Stimulated activated naive CD8-positive, alpha-beta T cell treated with anti-CD3 and anti-CD28 coated beads, Interleukin-15, Interleukin-2, amounts not matched to agents 100 ng/mL and 50 ng/mL, for 24 hours (primary cell): ENCODE results near the gene ELAC1.
"Not testable (repeated sequence)": the region's sequence is repeated elsewhere in the genome, so short reads cannot be mapped to it uniquely, and the experiment has no call there.

ENCODE experiments used
- H3K27ac Mint-ChIP-seq: one replicate; pipeline ENCODE4 v1.8.0; 2021; ENCODE audit warnings: mild to moderate bottlenecking, mixed read lengths
- H3K27me3 Mint-ChIP-seq: one replicate; pipeline ENCODE4 v1.8.0; 2021; ENCODE audit warnings: mixed read lengths
- H3K36me3 Mint-ChIP-seq: one replicate; pipeline ENCODE4 v1.8.0; 2021; ENCODE audit warnings: low read depth, mixed read lengths
- H3K4me1 Mint-ChIP-seq: one replicate; pipeline ENCODE4 v1.8.0; 2021; ENCODE audit warnings: low read depth, mixed read lengths
- H3K4me3 Mint-ChIP-seq: one replicate; pipeline ENCODE4 v1.8.0; 2021; ENCODE audit warnings: mild to moderate bottlenecking, mixed read lengths
- H3K9me3 Mint-ChIP-seq: one replicate; pipeline ENCODE4 v1.8.0; 2021; ENCODE audit warnings: mixed read lengths

ELAC1 gene

DNA sequence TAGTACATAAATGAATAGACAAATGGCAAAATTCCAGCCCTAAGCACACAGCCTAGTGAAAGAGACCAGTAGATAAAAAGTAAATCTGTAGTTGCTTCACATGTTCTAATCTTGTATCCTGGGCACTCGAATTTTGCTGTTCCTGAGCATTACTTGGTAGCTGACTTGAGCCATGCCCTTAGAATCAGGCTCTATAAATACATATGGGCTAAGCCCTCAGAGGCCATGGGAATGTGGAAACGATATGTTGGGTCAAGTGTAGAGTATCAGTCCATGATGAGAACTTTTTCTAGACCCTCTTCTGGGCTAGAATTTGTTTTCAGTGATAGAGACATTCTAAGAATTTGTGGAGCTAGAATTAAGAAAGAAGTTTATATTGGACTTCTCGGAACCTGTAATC lies 21.9 kb downstream of the ELAC1 start:
- Mint-ChIP-seq H3K36me3 (peaks cover 14% of the 10 kb centered on the region), H3K9me3 (no peaks in the 10 kb centered on the region), H3K27ac (no peak overlapping the region), H3K27me3 (no peaks in the 10 kb centered on the region), H3K4me3 (no peak overlapping the region), H3K4me1 (no peaks in the 10 kb centered on the region)

DNA sequence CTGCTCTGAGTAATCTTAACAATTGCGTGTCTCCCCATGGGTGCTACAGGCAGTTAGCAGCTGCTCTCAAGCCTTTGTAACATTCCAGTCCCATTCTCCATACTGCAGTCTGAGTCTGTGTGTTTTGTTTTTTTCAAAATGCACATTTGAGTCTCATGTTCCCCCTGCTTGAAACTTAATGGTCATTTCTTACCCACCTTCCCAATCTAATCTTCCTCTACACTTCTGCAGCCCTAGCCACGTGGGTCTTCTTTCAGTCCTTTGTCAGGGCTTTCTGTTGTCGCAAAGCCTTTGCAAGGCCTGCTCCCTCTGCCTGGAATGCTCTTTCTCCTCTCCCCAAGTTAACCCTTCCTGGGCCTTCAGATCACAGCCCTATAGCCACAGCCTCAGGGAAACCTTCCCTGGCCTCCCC lies 24.5 kb downstream of the ELAC1 start:
- no peaks in the 10 kb centered on the region for H3K27me3 Mint-ChIP-seq
- no peaks in the 10 kb centered on the region for H3K36me3 Mint-ChIP-seq
- no peak overlapping the region for H3K27ac Mint-ChIP-seq
- no peaks in the 10 kb centered on the region for H3K9me3 Mint-ChIP-seq
- no peaks in the 10 kb centered on the region for H3K4me1 Mint-ChIP-seq
- H3K4me3 Mint-ChIP-seq: no peak overlapping the region

DNA sequence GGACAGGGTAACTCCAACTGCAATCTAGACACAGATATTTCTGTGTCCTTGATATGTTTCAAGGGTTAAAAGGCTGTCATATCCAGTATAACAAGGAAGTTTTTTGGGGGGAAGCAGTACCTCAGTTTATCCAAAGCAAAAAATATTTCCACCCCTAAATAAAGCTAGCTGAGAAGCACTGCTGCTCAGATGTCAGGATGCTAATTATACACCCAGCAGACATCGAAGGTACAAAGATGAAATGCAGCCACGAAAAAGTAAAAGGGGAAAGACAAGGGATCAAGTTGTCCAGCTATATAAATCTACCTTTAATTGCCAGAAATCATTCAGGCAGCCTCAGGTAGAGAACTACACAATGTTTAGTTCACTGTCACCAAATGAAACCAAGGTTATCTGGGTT lies 26.2 kb downstream of the ELAC1 start:
- Mint-ChIP-seq H3K27ac (no peak overlapping the region), H3K4me3 (no peak overlapping the region), H3K4me1 (no peaks in the 10 kb centered on the region), H3K9me3 (no peaks in the 10 kb centered on the region), H3K36me3 (no peaks in the 10 kb centered on the region), H3K27me3 (no peaks in the 10 kb centered on the region)

DNA sequence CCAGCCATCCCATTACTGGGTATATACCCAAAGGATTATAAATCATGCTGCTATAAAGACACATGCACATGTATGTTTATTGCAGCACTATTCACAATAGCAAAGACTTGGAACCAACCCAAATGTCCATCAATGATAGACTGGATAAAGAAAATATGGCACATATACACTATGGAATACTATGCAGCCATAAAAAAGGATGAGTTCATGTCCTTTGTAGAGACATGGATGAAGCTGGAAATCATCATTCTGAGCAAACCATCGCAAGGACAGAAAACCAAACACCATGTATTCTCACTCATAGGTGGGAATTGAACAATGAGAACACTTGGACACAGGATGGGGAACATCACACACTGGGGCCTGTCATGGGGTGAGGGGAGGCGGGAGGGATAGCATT lies 35.3 kb downstream of the ELAC1 start:
- not testable (repeated sequence) for H3K4me1 Mint-ChIP-seq, H3K4me3 Mint-ChIP-seq, H3K9me3 Mint-ChIP-seq, H3K36me3 Mint-ChIP-seq, H3K27me3 Mint-ChIP-seq, H3K27ac Mint-ChIP-seq

DNA sequence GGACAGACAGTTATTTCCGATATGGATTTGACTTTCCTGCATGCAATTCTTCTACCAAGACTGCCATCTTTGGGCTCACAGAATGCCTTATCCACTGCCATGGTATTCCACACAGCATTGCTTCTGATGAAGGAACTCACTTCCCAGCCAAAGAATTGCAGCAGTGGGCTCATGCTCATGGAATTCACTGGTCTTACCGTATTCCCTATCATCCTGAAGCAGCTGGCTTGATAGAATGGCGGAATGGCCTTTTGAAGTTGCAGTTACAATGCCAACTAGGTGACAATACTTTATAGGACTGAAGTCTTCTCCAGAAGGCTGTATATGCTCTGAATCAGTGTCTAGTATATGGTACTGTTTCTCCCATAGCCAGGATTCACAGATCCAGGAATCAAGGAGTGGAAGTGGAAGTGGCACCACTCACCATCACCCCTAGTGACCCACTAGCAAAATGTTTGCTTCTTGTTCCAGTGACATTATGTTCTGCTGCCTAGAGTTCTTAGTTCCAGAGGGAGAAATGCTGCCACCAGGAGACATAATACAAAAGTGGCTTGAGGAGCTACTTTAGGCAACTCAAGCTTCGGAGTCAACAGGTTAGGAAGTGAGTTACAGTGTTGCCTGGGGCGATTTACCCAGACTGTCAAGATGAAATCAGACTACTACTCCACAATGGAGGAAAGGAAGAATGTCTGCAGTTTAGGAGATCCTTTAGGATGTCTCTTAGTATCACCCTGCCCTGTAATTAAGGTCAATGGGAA lies 38.4 kb downstream of the ELAC1 start:
- Mint-ChIP-seq H3K4me3 (no peak overlapping the region), H3K27ac (no peak overlapping the region), H3K4me1 (no peaks in the 10 kb centered on the region)

DNA sequence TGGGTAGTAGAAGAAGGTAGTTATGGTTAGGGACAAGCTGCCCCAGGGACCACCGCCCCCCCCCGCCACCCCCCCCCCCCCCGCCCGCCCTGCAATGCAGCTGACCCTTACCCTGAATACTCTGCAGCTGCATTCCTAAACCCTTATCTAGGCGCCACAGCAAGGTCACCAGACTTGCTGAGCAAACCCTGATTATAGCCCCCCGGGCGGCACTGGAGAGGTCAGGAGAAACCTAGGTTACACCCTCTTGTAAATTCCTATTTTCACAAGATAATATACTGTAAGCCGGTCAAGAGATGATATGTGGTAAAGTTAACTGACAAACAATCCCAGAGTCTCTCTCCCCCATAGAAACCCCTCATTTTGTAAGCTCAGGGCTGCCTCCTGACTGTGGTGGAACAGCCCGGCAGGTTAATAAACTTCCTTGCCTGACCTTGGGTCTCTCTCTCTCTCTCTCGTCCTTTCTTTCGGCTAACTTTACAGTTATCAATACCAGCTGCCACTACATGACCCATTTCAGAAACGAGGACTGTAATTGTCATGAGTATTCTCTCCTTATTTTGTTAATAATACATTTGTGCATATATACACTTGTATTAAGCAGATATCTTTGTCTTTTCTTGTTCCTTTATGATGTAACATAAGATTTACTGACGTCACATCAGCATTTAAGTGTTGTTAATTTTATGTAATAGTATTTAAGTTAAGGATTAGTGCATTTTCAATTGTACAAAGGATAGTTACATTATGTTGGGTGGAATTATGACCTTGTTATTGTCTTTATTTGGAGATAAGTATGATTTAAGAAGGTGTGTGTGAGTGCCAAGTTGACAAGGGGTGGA lies 39.3 kb downstream of the ELAC1 start:
- Mint-ChIP-seq H3K4me1 (no peaks in the 10 kb centered on the region), H3K9me3 (no peaks in the 10 kb centered on the region), H3K4me3 (no peak overlapping the region), H3K27me3 (no peaks in the 10 kb centered on the region), H3K27ac (no peak overlapping the region), H3K36me3 (peaks cover 1% of the 10 kb centered on the region)

More for the DNA sequence above, 38.4 kb downstream of the ELAC1 start:
- Mint-ChIP-seq H3K9me3 (no peaks in the 10 kb centered on the region), H3K36me3 (peaks cover 8% of the 10 kb centered on the region), H3K27me3 (no peaks in the 10 kb centered on the region)

DNA sequence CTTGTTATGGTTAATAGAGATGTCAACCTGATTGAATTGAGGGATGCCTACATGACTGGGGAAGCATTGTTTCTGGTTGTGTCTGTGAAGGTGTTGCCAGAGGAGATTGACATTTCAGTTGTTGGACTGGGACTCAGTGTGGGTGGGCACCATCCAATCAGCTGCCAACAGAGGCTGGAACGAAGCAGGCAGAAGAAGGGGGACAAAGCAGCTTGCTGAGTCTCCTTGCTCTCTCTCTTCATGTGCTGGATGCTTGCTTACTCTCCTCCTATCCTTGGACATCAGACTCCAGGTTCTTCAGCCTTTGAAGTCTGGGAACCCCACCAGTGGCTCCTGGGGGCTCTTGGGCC lies 39.9 kb downstream of the ELAC1 start:
- H3K36me3 Mint-ChIP-seq: no peaks in the 10 kb centered on the region
- no peaks in the 10 kb centered on the region for H3K4me1 Mint-ChIP-seq
- H3K27ac Mint-ChIP-seq: no peak overlapping the region
- no peak overlapping the region for H3K4me3 Mint-ChIP-seq
- H3K27me3 Mint-ChIP-seq: no peaks in the 10 kb centered on the region
- H3K9me3 Mint-ChIP-seq: no peaks in the 10 kb centered on the region

DNA sequence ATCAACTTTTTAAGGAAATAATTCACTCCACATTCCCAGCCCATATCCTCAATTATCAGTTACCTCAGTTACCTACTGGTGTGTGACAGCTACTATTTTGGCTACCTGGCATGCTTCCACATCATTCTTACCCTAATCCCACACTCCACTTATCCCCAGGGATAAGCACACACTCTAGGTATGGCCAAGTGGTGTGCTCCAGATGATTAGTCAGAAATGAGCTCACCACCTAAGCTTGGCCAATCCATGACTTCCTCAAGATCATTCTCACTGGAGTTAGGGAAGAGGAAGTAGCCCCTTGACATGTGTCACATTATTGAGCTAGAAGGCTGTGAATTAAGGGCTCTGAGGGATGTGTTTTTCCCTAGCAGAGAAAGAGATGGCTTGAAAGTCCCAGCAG lies 41.2 kb downstream of the ELAC1 start:
- Mint-ChIP-seq H3K4me1 (no peaks in the 10 kb centered on the region), H3K27me3 (no peaks in the 10 kb centered on the region), H3K4me3 (no peak overlapping the region), H3K9me3 (no peaks in the 10 kb centered on the region), H3K36me3 (no peaks in the 10 kb centered on the region), H3K27ac (no peak overlapping the region)

DNA sequence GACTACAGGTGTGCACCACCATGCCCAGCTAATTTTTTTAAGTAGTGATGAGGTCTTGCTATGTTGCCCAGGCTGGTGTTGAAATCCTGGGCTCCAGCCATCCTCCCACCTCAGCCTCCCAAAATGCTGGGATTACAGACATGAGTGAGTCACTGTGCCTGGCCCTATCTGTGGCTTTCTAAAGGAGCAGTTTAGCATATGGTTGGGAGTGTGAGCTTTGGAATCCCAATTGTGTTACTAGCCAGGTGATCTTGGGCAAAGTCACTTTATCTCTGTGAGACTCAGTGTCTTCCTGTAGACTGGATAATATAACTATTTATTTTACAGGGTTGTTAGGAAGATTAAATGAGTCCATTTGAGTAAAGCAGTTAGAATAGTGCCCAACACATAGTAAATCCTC lies 42.4 kb downstream of the ELAC1 start:
- Mint-ChIP-seq H3K9me3 (no peaks in the 10 kb centered on the region), H3K36me3 (no peaks in the 10 kb centered on the region), H3K27ac (no peak overlapping the region), H3K4me3 (no peak overlapping the region), H3K27me3 (no peaks in the 10 kb centered on the region), H3K4me1 (no peaks in the 10 kb centered on the region)

DNA sequence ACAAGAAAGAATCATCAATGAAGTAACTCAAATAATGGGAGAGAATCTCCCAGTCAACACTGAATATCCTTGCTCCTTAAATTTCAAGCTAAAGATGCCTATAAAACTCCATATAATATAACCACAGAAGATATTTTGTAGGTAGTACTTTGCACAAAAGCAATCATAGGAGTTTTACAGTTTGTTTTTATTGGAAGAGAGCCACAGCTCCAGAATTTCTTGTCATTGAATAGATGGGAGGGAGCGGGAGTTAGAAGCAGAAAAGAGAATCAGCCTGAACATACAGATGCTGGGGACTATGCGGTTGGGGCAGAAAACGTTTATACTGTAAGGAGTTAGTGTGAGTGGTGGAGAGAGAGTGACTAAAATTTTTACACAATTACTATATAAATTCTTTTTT lies 43.9 kb downstream of the ELAC1 start:
- no peaks in the 10 kb centered on the region for H3K4me1 Mint-ChIP-seq
- no peak overlapping the region for H3K4me3 Mint-ChIP-seq
- H3K9me3 Mint-ChIP-seq: no peaks in the 10 kb centered on the region
- no peaks in the 10 kb centered on the region for H3K27me3 Mint-ChIP-seq
- H3K27ac Mint-ChIP-seq: no peak overlapping the region
- H3K36me3 Mint-ChIP-seq: no peaks in the 10 kb centered on the region

DNA sequence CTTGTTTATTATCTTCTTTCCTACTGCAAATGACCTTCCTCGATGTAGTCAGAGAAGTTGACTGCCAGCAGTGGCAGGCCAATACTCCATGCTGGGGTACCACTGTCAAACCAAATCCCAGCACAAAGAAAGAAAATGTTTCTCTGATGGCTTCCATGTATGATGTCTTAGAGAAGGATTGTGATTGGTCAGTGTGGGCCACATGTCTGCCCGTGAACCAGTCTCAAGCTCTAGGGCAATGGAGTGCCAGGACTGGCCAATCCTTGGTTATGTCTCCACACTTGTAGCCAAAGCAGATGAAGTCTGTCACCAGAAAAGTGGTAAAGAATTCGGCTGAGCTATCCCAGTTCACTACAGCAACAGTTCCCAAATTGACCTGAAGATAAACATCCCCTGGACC lies 44.6 kb downstream of the ELAC1 start:
- Mint-ChIP-seq H3K4me1 (no peaks in the 10 kb centered on the region), H3K9me3 (no peaks in the 10 kb centered on the region)

DNA sequence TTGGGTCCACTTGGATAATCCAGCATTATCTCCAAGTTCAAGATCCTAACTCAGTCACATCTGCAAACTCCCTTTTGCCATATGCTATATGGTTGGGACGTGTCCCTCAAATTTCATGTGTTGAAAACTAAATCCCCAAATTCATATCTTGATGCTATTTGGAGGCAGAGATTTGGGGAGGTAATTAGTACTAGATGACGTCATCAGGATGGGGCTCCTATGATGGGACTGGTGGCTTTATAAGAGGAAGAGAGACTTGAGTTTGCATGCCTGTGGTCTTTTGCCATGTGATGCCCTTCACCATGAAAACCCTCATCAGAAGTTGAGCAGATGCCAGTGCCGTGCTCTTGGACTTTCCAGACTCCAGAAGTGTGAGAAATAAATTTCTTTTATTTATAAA lies 45.4 kb downstream of the ELAC1 start:
- Mint-ChIP-seq H3K27me3 (no peaks in the 10 kb centered on the region), H3K27ac (no peak overlapping the region), H3K9me3 (no peaks in the 10 kb centered on the region), H3K4me1 (no peaks in the 10 kb centered on the region), H3K36me3 (no peaks in the 10 kb centered on the region), H3K4me3 (no peak overlapping the region)

More for the DNA sequence above, 44.6 kb downstream of the ELAC1 start:
- H3K27me3 Mint-ChIP-seq: no peaks in the 10 kb centered on the region
- no peak overlapping the region for H3K27ac Mint-ChIP-seq
- H3K36me3 Mint-ChIP-seq: no peaks in the 10 kb centered on the region
- H3K4me3 Mint-ChIP-seq: no peak overlapping the region

DNA sequence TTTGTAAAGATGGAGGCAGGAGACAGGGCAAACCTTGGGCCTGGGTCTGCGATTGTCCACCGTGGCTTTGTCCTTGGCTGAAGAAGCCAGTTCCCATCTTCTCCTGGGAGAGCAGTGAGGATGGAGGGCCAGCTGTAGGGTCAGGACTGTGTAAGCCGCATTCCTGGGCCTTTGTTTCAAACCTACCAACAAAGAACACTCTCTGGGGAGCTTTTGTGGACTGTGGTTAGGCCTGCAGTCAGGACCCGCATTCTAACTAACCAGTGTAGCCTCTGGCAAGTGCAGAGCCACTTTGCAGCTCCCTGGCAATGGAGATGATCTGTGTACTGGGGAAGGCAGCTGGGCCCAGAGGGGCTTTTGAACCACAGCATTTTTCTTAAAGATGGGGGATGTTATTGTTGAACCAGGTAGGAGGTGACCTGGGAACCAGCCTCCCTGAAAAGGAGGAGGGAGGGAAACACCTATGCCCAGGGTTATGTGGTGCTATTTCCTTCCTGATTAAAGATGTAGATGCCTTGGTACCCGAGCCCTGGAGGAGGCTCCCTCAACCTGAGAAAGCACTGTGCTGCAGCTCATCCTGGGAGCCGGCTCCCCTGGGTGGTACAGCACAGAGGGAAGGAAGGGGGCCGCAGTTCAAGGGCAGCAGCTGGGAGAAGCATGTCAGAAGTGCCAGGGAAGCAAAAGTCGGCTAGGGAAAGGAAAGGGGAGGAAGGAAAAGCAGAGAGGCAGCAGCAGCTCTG lies 49.5 kb downstream of the ELAC1 start:
- H3K27ac Mint-ChIP-seq: no peak overlapping the region
- no peaks in the 10 kb centered on the region for H3K27me3 Mint-ChIP-seq
- no peaks in the 10 kb centered on the region for H3K9me3 Mint-ChIP-seq
- no peaks in the 10 kb centered on the region for H3K36me3 Mint-ChIP-seq
- no peak overlapping the region for H3K4me3 Mint-ChIP-seq
- H3K4me1 Mint-ChIP-seq: no peaks in the 10 kb centered on the region

DNA sequence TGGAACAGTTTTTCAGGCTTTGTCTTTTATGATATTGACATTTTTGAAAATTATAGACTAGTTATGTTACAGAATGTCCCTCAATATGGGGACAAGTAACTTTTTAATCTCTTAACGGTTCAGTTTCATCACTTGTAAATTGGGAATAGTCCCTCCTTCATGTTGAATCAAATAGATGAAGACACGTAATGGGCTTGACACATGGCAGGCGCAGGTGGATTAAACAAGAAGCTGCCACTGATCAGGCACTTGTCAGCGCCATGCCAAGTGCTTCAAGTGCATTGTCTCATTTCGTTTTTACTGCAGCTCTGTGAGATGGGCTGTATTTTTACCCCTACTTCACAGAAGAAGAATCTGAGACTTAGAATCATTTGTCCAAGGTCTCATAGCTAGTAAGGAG lies 52.7 kb downstream of the ELAC1 start:
- no peak overlapping the region for H3K27ac Mint-ChIP-seq
- no peaks in the 10 kb centered on the region for H3K9me3 Mint-ChIP-seq
- H3K4me1 Mint-ChIP-seq: no peaks in the 10 kb centered on the region
- H3K4me3 Mint-ChIP-seq: no peak overlapping the region
- H3K36me3 Mint-ChIP-seq: peaks cover 6% of the 10 kb centered on the region
- H3K27me3 Mint-ChIP-seq: no peaks in the 10 kb centered on the region

DNA sequence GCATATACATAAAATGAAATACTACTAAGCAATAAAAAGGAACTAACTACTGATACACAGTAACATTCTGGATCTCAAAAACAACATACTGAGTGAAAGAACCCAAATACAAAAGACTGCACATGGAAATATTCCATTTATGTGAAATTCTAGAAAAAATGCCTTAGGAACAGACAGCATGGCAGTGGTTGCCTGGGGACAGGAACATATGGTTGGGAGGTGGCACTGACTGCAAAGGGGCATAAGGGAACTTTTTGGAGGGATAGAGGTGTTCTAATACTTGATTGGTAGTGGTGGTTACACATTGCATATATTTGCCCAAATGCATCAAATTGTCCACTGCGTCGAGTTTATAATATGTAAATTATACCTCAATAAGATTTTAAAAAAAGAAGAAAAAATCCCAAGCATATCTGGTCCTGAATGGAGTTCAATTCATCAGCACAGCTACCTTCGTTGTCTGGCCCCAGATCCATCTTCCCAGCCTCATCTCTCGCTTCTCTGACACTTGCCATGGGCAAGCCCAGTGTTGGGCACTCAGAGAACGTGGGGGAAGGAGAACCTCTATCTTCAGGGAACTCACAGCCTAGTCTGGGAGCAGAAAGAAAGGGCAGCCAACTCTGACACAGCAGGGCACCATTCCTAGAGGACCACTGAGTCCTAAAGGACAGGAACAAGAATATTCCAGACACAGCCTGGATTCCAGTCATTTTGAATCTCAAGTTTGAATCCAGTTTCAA lies 53.6 kb downstream of the ELAC1 start:
- Mint-ChIP-seq H3K4me3 (no peak overlapping the region), H3K27me3 (no peaks in the 10 kb centered on the region), H3K4me1 (no peaks in the 10 kb centered on the region), H3K27ac (no peak overlapping the region), H3K9me3 (no peaks in the 10 kb centered on the region), H3K36me3 (peaks cover 6% of the 10 kb centered on the region)
